HCT116 (cell line): Measurements from ENCODE around the gene NCF4. TPM values are rescaled to one million over a fixed set of nuclear protein-coding genes. Genes with fewer than 3 reads are reported as not detected.

Source experiments
- ATAC-seq: fragments of 200-7000 bp; cut with Tn5 transposase; 2 replicates; pipeline ENCODE4 v1.9.1; 2020; ENCODE audit warnings: mild to moderate bottlenecking, moderate library complexity
- BruUV-seq: library from RNA; stranded (reverse); fragments of 400-500 nt; replicated peaks from 2 replicates; lab custom pipeline; 2021; lab: Mats Ljungman, UMichigan
- CTCF ChIA-PET: fragments of 300-600 bp; sonication (Branson Sonifier 250); formaldehyde crosslinking; loops from one replicate; lab custom pipeline; 2021; ENCODE audit warnings: antibody characterized with exemption; lab: Charles Lee
- POLR2A ChIA-PET: fragments of 300-600, 350-600 bp; sonication (Branson Sonifier 250); formaldehyde crosslinking; loops from one replicate; lab custom pipeline; 2021; ENCODE audit warnings: antibody characterized with exemption; lab: Charles Lee
- RAD21 ChIA-PET, 2 experiments: fragments of 300-600 bp; sonication (Branson Sonifier 250); formaldehyde crosslinking; loops; one replicate each; lab custom pipeline; 2023; ENCODE audit warnings: low total read pairs in 2 of 2; ENCODE audit not compliant: uncharacterized antibody in 2 of 2, unreplicated experiment in 2 of 2, low non-redundant PET in 1 of 2; lab: Charles Lee
- DNase-seq: peaks from one replicate; pipeline ENCODE4 v3.0.0-alpha.2; 2010; ENCODE audit warnings: low read depth, low spot score
- H2AFZ ChIP-seq: fragments of 200-600 bp; shearing (Covaris generic), sonication (generic); 2 replicates; pipeline ENCODE4 v1.6.1; 2017; ENCODE audit warnings: low read depth, mixed run types, mixed read lengths, antibody characterized with exemption, low read length; ENCODE audit not compliant: poor library complexity, severe bottlenecking
- H3K27ac ChIP-seq: 2 replicates; pipeline ENCODE4 v1.5.1; 2012; ENCODE audit warnings: low read depth, low read length
- H3K27me3 ChIP-seq: fragments of 200-600 bp; sonication (generic); 2 replicates; pipeline ENCODE4 v1.6.1; 2016; ENCODE audit warnings: mixed run types, low read length, mixed read lengths; ENCODE audit not compliant: insufficient read depth
- H3K36me3 ChIP-seq, 2 experiments: fragments of 200-500 bp in 1 of 2; fragments of 200-600 bp in 1 of 2; sonication (Bioruptor generic) in 1 of 2; sonication (generic) in 1 of 2; 2 replicates each; pipeline versions ENCODE4 v1.5.1 to v1.6.1; 2014 to 2016; ENCODE audit warnings: low read length in 2 of 2, inconsistent platforms in 1 of 2, mixed read lengths in 1 of 2, mixed run types in 1 of 2; ENCODE audit not compliant: insufficient read depth in 2 of 2, control insufficient read depth in 1 of 2
- H3K4me1 ChIP-seq, 2 experiments: fragments of 200-600 bp in 1 of 2; sonication (generic) in 1 of 2; 2 replicates each; pipeline versions ENCODE4 v1.5.1 to v1.6.1; 2012 to 2017; ENCODE audit warnings: low read length in 2 of 2, inconsistent platforms in 1 of 2, mild to moderate bottlenecking in 1 of 2, mixed read lengths in 1 of 2, mixed run types in 1 of 2, moderate library complexity in 1 of 2; ENCODE audit not compliant: insufficient read depth in 2 of 2, control insufficient read depth in 1 of 2
- H3K4me2 ChIP-seq: fragments of 200-600 bp; sonication (generic); 2 replicates; pipeline ENCODE4 v1.6.1; 2017; ENCODE audit warnings: mixed run types, low read length, mixed read lengths
- H3K4me3 ChIP-seq, 2 experiments: fragments of 200-600 bp in 1 of 2; sonication (generic) in 1 of 2; replicated peaks in 1 of 2; 2 replicates each; pipeline ENCODE4 v1.5.1; 2011 to 2016; ENCODE audit warnings: low read length in 2 of 2, control low read depth in 1 of 2, low read depth in 1 of 2, mild to moderate bottlenecking in 1 of 2, mixed read lengths in 1 of 2, mixed run types in 1 of 2
- H3K79me2 ChIP-seq: fragments of 200-600 bp; sonication (generic); 2 replicates; pipeline ENCODE4 v1.6.1; 2017; ENCODE audit warnings: mild to moderate bottlenecking, mixed run types, low read length, moderate library complexity, mixed read lengths; ENCODE audit not compliant: insufficient read depth
- H3K9ac ChIP-seq: fragments of 200-600 bp; sonication (generic); 2 replicates; pipeline ENCODE4 v1.6.1; 2016; ENCODE audit warnings: low read length, mixed read lengths
- H3K9me2 ChIP-seq: fragments of 200-600 bp; sonication (generic), shearing (Covaris generic); 2 replicates; pipeline ENCODE4 v1.6.1; 2017; ENCODE audit warnings: mixed run types, mild to moderate bottlenecking, moderate library complexity; ENCODE audit not compliant: insufficient read depth
- H3K9me3 ChIP-seq, 2 experiments: fragments of 200-500 bp in 1 of 2; fragments of 200-600 bp in 1 of 2; sonication (Bioruptor generic) in 1 of 2; sonication (generic) in 1 of 2; 2 replicates each; pipeline ENCODE4 v1.6.1; 2014 to 2017; ENCODE audit warnings: low read length in 2 of 2, mixed read lengths in 2 of 2, inconsistent platforms in 1 of 2, low read depth in 1 of 2, mild to moderate bottlenecking in 1 of 2, mixed run types in 1 of 2, moderate library complexity in 1 of 2; ENCODE audit not compliant: control insufficient read depth in 1 of 2, insufficient read depth in 1 of 2
- H4K20me1 ChIP-seq: fragments of 200-600 bp; sonication (generic), shearing (Covaris generic); 2 replicates; pipeline ENCODE4 v1.6.1; 2017; ENCODE audit warnings: mixed run types, mild to moderate bottlenecking, moderate library complexity; ENCODE audit not compliant: insufficient read depth
- ATF3 ChIP-seq: IDR thresholded peaks from 2 replicates; pipeline ENCODE4 v1.6.1; 2012
- CEBPB ChIP-seq: IDR thresholded peaks from 2 replicates; pipeline ENCODE4 v1.6.1; 2012; ENCODE audit warnings: low read depth
- EGR1 ChIP-seq: IDR thresholded peaks from 2 replicates; pipeline ENCODE4 v1.6.1; 2012; ENCODE audit warnings: low read depth
- JUND ChIP-seq: IDR thresholded peaks from 2 replicates; pipeline ENCODE4 v1.6.1; 2012
- MAX ChIP-seq: IDR thresholded peaks from 2 replicates; pipeline ENCODE4 v1.6.1; 2012
- POLR2A ChIP-seq: IDR thresholded peaks from 2 replicates; pipeline ENCODE4 v1.7.0; 2011; ENCODE audit warnings: borderline replicate concordance; ENCODE audit not compliant: insufficient read depth, insufficient read length; ENCODE audit errors: extremely low read depth
- POLR2AphosphoS5 ChIP-seq: IDR thresholded peaks from 2 replicates; pipeline ENCODE4 v1.6.1; 2011; ENCODE audit warnings: mild to moderate bottlenecking, low read depth, low read length, moderate library complexity
- RAD21 ChIP-seq: IDR thresholded peaks from 2 replicates; pipeline ENCODE4 v1.6.1; 2012; ENCODE audit warnings: low read depth, mild to moderate bottlenecking
- SIN3A ChIP-seq: IDR thresholded peaks from 2 replicates; pipeline ENCODE4 v1.6.1; 2012; ENCODE audit warnings: low read depth
- SP1 ChIP-seq: IDR thresholded peaks from 2 replicates; pipeline ENCODE4 v1.6.1; 2012; ENCODE audit warnings: low read depth
- TCF7L2 ChIP-seq: IDR thresholded peaks from 2 replicates; pipeline ENCODE4 v1.7.0; 2011; ENCODE audit warnings: borderline replicate concordance, inconsistent platforms; ENCODE audit not compliant: insufficient read depth, insufficient read length; ENCODE audit errors: extremely low read depth
- ZFX ChIP-seq: fragments of 450-650 bp; IDR thresholded peaks from 2 replicates; pipeline ENCODE4 v1.6.1; 2017
- intact Hi-C: fragments of 100-400 bp; cut with micrococcal nuclease; formaldehyde crosslinking; loops from 2 replicates; pipeline ENCODE4 v1.10.0; 2022
- total RNA-seq: library from RNA; stranded (reverse); gene quantifications from one replicate; pipeline ENCODE4 v1.2.1, GENCODE V29; 2021; ENCODE audit not compliant: unreplicated experiment
- TF ChIP-seq, protein P1 (sequence below), 3 experiments: fragments of 200-600 bp in 1 of 3; sonication (generic) in 1 of 3; IDR thresholded peaks in 2 of 3; conservative IDR thresholded peaks in 1 of 3; 2 replicates each; pipeline ENCODE4 v1.5.1; 2012 to 2017; ENCODE audit warnings: low read depth in 2 of 3, low read length in 2 of 3, antibody characterized with exemption in 1 of 3, borderline replicate concordance in 1 of 3, control low read depth in 1 of 3, mild to moderate bottlenecking in 1 of 3, mixed read lengths in 1 of 3, mixed run types in 1 of 3, moderate library complexity in 1 of 3; ENCODE audit not compliant: insufficient read depth in 1 of 3
- TF ChIP-seq, protein P2 (sequence below): IDR thresholded peaks from 2 replicates; pipeline ENCODE4 v1.6.1; 2012; ENCODE audit warnings: low read depth
- TF ChIP-seq, protein P3 (sequence below): IDR thresholded peaks from 2 replicates; pipeline ENCODE4 v1.6.1; 2011; ENCODE audit warnings: mild to moderate bottlenecking, low read length, moderate library complexity; ENCODE audit not compliant: insufficient replicate concordance; ENCODE audit errors: extremely low read depth

The NCF4 gene
- total RNA-seq, 1 experiment from 2014 or later = 0.37 TPM

GRCh38 chr22:36863281-36863680 lies 2.5 kb downstream of the NCF4 start:
- Histone ChIP-seq H3K27me3 (peaks cover 10% of the 10 kb centered on the region; the same call in 1 of the 2 replicates), H3K36me3 (no peaks in the 10 kb centered on the region), H3K4me1 (peaks cover 0 to 4% of the 10 kb centered on the region in 2 experiments; a peak in 1 of 4 replicates), H3K9me2 (no peaks in the 10 kb centered on the region), H3K9me3 (no peaks in the 10 kb centered on the region), H3K4me2 (no peak overlapping the region), H3K79me2 (no peaks in the 10 kb centered on the region), H4K20me1 (no peaks in the 10 kb centered on the region)
- no peak for DNase-seq
- no TSS peak for BruUV-seq
- ChIA-PET POLR2A (no interaction called here), CTCF (no interaction called here), RAD21 (no interaction called here)
- no peak for TF ChIP-seq SIN3A
- TF ChIP-seq POLR2AphosphoS5 = no peak
- no peak for TF ChIP-seq TCF7L2
- TF ChIP-seq ZFX = no peak
- TF ChIP-seq, protein P1, sequence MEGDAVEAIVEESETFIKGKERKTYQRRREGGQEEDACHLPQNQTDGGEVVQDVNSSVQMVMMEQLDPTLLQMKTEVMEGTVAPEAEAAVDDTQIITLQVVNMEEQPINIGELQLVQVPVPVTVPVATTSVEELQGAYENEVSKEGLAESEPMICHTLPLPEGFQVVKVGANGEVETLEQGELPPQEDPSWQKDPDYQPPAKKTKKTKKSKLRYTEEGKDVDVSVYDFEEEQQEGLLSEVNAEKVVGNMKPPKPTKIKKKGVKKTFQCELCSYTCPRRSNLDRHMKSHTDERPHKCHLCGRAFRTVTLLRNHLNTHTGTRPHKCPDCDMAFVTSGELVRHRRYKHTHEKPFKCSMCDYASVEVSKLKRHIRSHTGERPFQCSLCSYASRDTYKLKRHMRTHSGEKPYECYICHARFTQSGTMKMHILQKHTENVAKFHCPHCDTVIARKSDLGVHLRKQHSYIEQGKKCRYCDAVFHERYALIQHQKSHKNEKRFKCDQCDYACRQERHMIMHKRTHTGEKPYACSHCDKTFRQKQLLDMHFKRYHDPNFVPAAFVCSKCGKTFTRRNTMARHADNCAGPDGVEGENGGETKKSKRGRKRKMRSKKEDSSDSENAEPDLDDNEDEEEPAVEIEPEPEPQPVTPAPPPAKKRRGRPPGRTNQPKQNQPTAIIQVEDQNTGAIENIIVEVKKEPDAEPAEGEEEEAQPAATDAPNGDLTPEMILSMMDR (IDR thresholded peaks at IDR 0.05 in 2 of 3, conservative IDR thresholded peaks at IDR 0.05 in 1 of 3; ENCODE audit: borderline replicate concordance in 1 of 3, insufficient read depth in 1 of 3, low read depth in 2 of 3, low read length in 2 of 3) = no peak
- TF ChIP-seq ATF3 = no peak
- no peak for TF ChIP-seq POLR2A
- no peak for TF ChIP-seq CEBPB
- no peak for TF ChIP-seq SP1
- TF ChIP-seq, protein P2, sequence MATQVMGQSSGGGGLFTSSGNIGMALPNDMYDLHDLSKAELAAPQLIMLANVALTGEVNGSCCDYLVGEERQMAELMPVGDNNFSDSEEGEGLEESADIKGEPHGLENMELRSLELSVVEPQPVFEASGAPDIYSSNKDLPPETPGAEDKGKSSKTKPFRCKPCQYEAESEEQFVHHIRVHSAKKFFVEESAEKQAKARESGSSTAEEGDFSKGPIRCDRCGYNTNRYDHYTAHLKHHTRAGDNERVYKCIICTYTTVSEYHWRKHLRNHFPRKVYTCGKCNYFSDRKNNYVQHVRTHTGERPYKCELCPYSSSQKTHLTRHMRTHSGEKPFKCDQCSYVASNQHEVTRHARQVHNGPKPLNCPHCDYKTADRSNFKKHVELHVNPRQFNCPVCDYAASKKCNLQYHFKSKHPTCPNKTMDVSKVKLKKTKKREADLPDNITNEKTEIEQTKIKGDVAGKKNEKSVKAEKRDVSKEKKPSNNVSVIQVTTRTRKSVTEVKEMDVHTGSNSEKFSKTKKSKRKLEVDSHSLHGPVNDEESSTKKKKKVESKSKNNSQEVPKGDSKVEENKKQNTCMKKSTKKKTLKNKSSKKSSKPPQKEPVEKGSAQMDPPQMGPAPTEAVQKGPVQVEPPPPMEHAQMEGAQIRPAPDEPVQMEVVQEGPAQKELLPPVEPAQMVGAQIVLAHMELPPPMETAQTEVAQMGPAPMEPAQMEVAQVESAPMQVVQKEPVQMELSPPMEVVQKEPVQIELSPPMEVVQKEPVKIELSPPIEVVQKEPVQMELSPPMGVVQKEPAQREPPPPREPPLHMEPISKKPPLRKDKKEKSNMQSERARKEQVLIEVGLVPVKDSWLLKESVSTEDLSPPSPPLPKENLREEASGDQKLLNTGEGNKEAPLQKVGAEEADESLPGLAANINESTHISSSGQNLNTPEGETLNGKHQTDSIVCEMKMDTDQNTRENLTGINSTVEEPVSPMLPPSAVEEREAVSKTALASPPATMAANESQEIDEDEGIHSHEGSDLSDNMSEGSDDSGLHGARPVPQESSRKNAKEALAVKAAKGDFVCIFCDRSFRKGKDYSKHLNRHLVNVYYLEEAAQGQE = no peak
- no peak for TF ChIP-seq EGR1
- TF ChIP-seq MAX = no peak
- no peak for TF ChIP-seq JUND
- no peak for TF ChIP-seq RAD21
- TF ChIP-seq, protein P3, sequence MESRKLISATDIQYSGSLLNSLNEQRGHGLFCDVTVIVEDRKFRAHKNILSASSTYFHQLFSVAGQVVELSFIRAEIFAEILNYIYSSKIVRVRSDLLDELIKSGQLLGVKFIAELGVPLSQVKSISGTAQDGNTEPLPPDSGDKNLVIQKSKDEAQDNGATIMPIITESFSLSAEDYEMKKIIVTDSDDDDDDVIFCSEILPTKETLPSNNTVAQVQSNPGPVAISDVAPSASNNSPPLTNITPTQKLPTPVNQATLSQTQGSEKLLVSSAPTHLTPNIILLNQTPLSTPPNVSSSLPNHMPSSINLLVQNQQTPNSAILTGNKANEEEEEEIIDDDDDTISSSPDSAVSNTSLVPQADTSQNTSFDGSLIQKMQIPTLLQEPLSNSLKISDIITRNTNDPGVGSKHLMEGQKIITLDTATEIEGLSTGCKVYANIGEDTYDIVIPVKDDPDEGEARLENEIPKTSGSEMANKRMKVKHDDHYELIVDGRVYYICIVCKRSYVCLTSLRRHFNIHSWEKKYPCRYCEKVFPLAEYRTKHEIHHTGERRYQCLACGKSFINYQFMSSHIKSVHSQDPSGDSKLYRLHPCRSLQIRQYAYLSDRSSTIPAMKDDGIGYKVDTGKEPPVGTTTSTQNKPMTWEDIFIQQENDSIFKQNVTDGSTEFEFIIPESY = no peak
- TF ChIP-seq, all 23 proteins: peak for 0
- Histone ChIP-seq H3K27ac (no peak overlapping the region), H3K9ac (no peak overlapping the region), H3K4me3 (no peak overlapping the region), H2AFZ (no peak overlapping the region)
- no peak for ATAC-seq
- intact Hi-C loops = no loop called here
